ENCODE measurements around the gene ERBB4. TPM values are rescaled to one million over a fixed set of nuclear protein-coding genes. Genes with fewer than 3 reads are reported as not detected.

Gene ERBB4
- total and polyA plus RNA-seq, 2 of the 8 experiments (the other 6 are each of a cell fraction or from before 2014, with no cell fraction given): 0.34 to 1.3 TPM

GRCh38 chr2:212264187-212264586, 274.4 kb downstream of the ERBB4 start:
- H3K79me1 ChIP-seq (ENCODE audit: low read depth, low read length): no peaks in the 10 kb centered on the region
- no peak overlapping the region for H2BK12ac ChIP-seq (ENCODE audit: low read depth, low read length)
- no peak overlapping the region for H2BK5ac ChIP-seq (ENCODE audit: low read depth, low read length)
- no peak overlapping the region for H2BK15ac ChIP-seq (ENCODE audit: low read length)
- no peaks in the 10 kb centered on the region for H3K9me3 ChIP-seq (ENCODE audit: insufficient read depth in 2 of 2, low read depth in 1 of 2, low read length in 1 of 2)
- ChIA-PET CTCF (ENCODE audit: partially characterized antibody) (interaction anchor here (1.3 kb wide), 1 partner anchor 14 kb away, joined by 4 read pairs; no protein-coding TSS in a partner anchor), POLR2A (ENCODE audit: partially characterized antibody) (no interaction called here)
- DNase-seq (ENCODE audit: low read depth in 1 of 2, low spot score in 2 of 2) (no peak), FAIRE-seq (no peak)
- no peak overlapping the region for H3K23ac ChIP-seq (ENCODE audit: insufficient read length)
- no peak overlapping the region for H2AK5ac ChIP-seq (ENCODE audit: low read depth, low read length)
- H3K4me3 ChIP-seq (ENCODE audit: extremely low read depth in 1 of 4, insufficient read depth in 2 of 4, low read depth in 3 of 4, low read length in 4 of 4): no peak overlapping the region
- no peak overlapping the region for H3K18ac ChIP-seq (ENCODE audit: extremely low read depth, low read length)
- H3K4ac ChIP-seq (replicated peaks; ENCODE audit: insufficient read length, low read depth, low read length): no peak overlapping the region
- no peaks in the 10 kb centered on the region for H3K23me2 ChIP-seq (ENCODE audit: low read depth, low read length)
- no peaks in the 10 kb centered on the region for H4K20me1 ChIP-seq (replicated peaks in 1 of 2; ENCODE audit: control insufficient read depth in 1 of 2, insufficient read depth in 2 of 2, low read length in 2 of 2)
- H3K4me2 ChIP-seq (ENCODE audit: insufficient read depth in 1 of 2, low read depth in 2 of 2, low read length in 2 of 2): no peak overlapping the region
- no peak overlapping the region for H2BK20ac ChIP-seq (ENCODE audit: low read length)
- H3K27ac ChIP-seq (ENCODE audit: low read depth, low read length): no peak overlapping the region
- H3K14ac ChIP-seq (ENCODE audit: insufficient read length): no peak overlapping the region
- no peak overlapping the region for H2BK120ac ChIP-seq (replicated peaks; ENCODE audit: low read depth, low read length)
- no peak overlapping the region for H4K8ac ChIP-seq (ENCODE audit: extremely low read depth, insufficient read depth, low read length)
- no peak overlapping the region for H4K5ac ChIP-seq (ENCODE audit: insufficient read length, low read depth, low read length)
- H3K56ac ChIP-seq (replicated peaks; ENCODE audit: insufficient read length, low read depth, low read length): no peak overlapping the region
- H3K36me3 ChIP-seq (ENCODE audit: control insufficient read depth in 2 of 4, insufficient read depth in 4 of 4, low read length in 3 of 4): no peaks in the 10 kb centered on the region
- H3K27me3 ChIP-seq (replicated peaks in 1 of 4; ENCODE audit: control insufficient read depth in 3 of 4, extremely low read depth in 1 of 4, insufficient read depth in 3 of 4, low read length in 3 of 4): no peaks in the 10 kb centered on the region
- H4K91ac ChIP-seq (replicated peaks; ENCODE audit: insufficient read length, low read length): no peak overlapping the region
- no peak overlapping the region for H2AFZ ChIP-seq (ENCODE audit: low read length)
- H3K4me1 ChIP-seq (replicated peaks in 1 of 4; ENCODE audit: control insufficient read depth in 3 of 4, insufficient read depth in 4 of 4, low read length in 3 of 4): no peaks in the 10 kb centered on the region
- 83% methylated on average over 3 of the region's 3 CpGs; no CpG with 5 or more reads in 1 of the 2 experiments for WGBS, 2 experiments (ENCODE audit: extremely low coverage in 1 of 2, insufficient coverage in 1 of 2, insufficient read length in 1 of 2, insufficient replicate concordance in 2 of 2, low coverage in 1 of 2, low lambda C conversion rate in 2 of 2, missing lambda C conversion rate in 1 of 2)
- no peaks in the 10 kb centered on the region for H3K79me2 ChIP-seq (ENCODE audit: control insufficient read depth in 1 of 2, insufficient read depth in 2 of 2, low read length in 2 of 2)
- H3K9ac ChIP-seq (replicated peaks in 1 of 4; ENCODE audit: extremely low read depth in 1 of 4, low read depth in 3 of 4, low read length in 3 of 4): no peak overlapping the region
- TF ChIP-seq FOSL1 (IDR thresholded peaks at IDR 0.05; ENCODE audit: insufficient read depth, low read depth, low read length): no peak
- no peak for TF ChIP-seq JUN (IDR thresholded peaks at IDR 0.05; ENCODE audit: low read depth, low read length)
- TF ChIP-seq KDM4A (IDR thresholded peaks at IDR 0.05; ENCODE audit: low read depth, low read length, severe bottlenecking): no peak
- no peak for TF ChIP-seq CREB1 (IDR thresholded peaks at IDR 0.05)
- no peak for TF ChIP-seq ASH2L (IDR thresholded peaks at IDR 0.05; ENCODE audit: low read length)
- no peak for TF ChIP-seq GABPA (IDR thresholded peaks at IDR 0.05; ENCODE audit: borderline replicate concordance, insufficient read depth, low read length)
- TF ChIP-seq CBX8 (IDR thresholded peaks at IDR 0.05; ENCODE audit: borderline replicate concordance, low read depth, low read length): no peak
